Mesothelial cell of epicardium (in vitro differentiated cells): ENCODE measurements around the gene GRIK2. TPM values are rescaled to one million over a fixed set of nuclear protein-coding genes. Genes with fewer than 3 reads are reported as not detected.

Experiments used
- DNase-seq, 2 experiments: peaks; one replicate each; pipeline ENCODE4 v3.0.0; 2021; ENCODE audit warnings: low spot score in 2 of 2; ENCODE audit not compliant: unreplicated experiment in 2 of 2
- H3K27ac Mint-ChIP-seq: 2 replicates; pipeline ENCODE4 v1.8.0; 2021; ENCODE audit warnings: mixed read lengths
- H3K27me3 Mint-ChIP-seq: 2 replicates; pipeline ENCODE4 v1.8.0; 2021; ENCODE audit warnings: low read depth, mixed read lengths
- H3K36me3 Mint-ChIP-seq: 2 replicates; pipeline ENCODE4 v1.8.0; 2021; ENCODE audit warnings: mixed read lengths
- H3K4me1 Mint-ChIP-seq: 2 replicates; pipeline ENCODE4 v1.8.0; 2021; ENCODE audit warnings: mixed read lengths
- H3K4me3 Mint-ChIP-seq: 2 replicates; pipeline ENCODE4 v1.8.0; 2021; ENCODE audit warnings: mild to moderate bottlenecking, moderate library complexity, mixed read lengths
- H3K9me3 Mint-ChIP-seq: 2 replicates; pipeline ENCODE4 v1.8.0; 2021; ENCODE audit warnings: mixed read lengths
- CTCF ChIP-seq: fragments of 200-600 bp; sonication (generic); IDR thresholded peaks from one replicate; pipeline ENCODE4 v1.5.0; 2021; ENCODE audit warnings: antibody characterized with exemption; ENCODE audit not compliant: unreplicated experiment
- total RNA-seq: library from RNA; stranded (reverse); gene quantifications from 3 replicates; pipeline ENCODE4 v1.2.1, GENCODE V29; 2021

GRIK2 gene
- total RNA-seq, 1 donor from 2014 or later, result 3.2 TPM

GRCh38 chr6:101921829-101922450 lies 528.4 kb downstream of the GRIK2 start:
- Mint-ChIP-seq H3K27me3 (no peaks in the 10 kb centered on the region), H3K36me3 (no peaks in the 10 kb centered on the region), H3K27ac (no peak overlapping the region), H3K9me3 (no peaks in the 10 kb centered on the region), H3K4me1 (peaks cover 2% of the 10 kb centered on the region), H3K4me3 (no peak overlapping the region)
- no peak for TF ChIP-seq CTCF
- DNase-seq, result no peak

GRCh38 chr6:101926149-101926925 lies 532.8 kb downstream of the GRIK2 start:
- TF ChIP-seq CTCF, result no peak
- DNase-seq, result no peak
- H3K27me3 Mint-ChIP-seq, result no peaks in the 10 kb centered on the region
- H3K9me3 Mint-ChIP-seq, result peaks cover 4% of the 10 kb centered on the region
- no peak overlapping the region for H3K27ac Mint-ChIP-seq
- no peak overlapping the region for H3K4me3 Mint-ChIP-seq
- H3K36me3 Mint-ChIP-seq, result no peaks in the 10 kb centered on the region
- H3K4me1 Mint-ChIP-seq, result peaks cover 1% of the 10 kb centered on the region

GRCh38 chr6:101931766-101932165 lies 538.3 kb downstream of the GRIK2 start:
- H3K4me1 Mint-ChIP-seq, result peaks cover 13% of the 10 kb centered on the region
- no peak for TF ChIP-seq CTCF
- peak overlapping the region; percentile 43 for H3K27ac Mint-ChIP-seq
- no peak overlapping the region for H3K4me3 Mint-ChIP-seq
- no peaks in the 10 kb centered on the region for H3K36me3 Mint-ChIP-seq
- no peak for DNase-seq
- peaks cover 4% of the 10 kb centered on the region for H3K9me3 Mint-ChIP-seq
- no peaks in the 10 kb centered on the region for H3K27me3 Mint-ChIP-seq

- no peak for TF ChIP-seq CTCF
- Mint-ChIP-seq H3K36me3 (no peaks in the 10 kb centered on the region), H3K4me3 (no peak overlapping the region), H3K27me3 (no peaks in the 10 kb centered on the region), H3K9me3 (peaks cover 4% of the 10 kb centered on the region), H3K4me1 (peaks cover 14% of the 10 kb centered on the region), H3K27ac (no peak overlapping the region)
- DNase-seq, result no peak
These were observed 539.2 kb downstream of the GRIK2 start for GRCh38 chr6:101932704-101933103.

- Mint-ChIP-seq H3K27ac (no peak overlapping the region), H3K27me3 (no peaks in the 10 kb centered on the region), H3K4me1 (peaks cover 16% of the 10 kb centered on the region), H3K9me3 (peaks cover 1% of the 10 kb centered on the region), H3K36me3 (no peaks in the 10 kb centered on the region), H3K4me3 (no peak overlapping the region)
- no peak for TF ChIP-seq CTCF
- no peak for DNase-seq
These were observed 542.2 kb downstream of the GRIK2 start for GRCh38 chr6:101935732-101936131.
